ENCODE data around the gene MYOM3.
A peak's percentile ranks its signal among the peaks of the same experiment; 100 is the strongest.
"Not testable (repeated sequence)": the region's sequence is repeated elsewhere in the genome, so short reads cannot be mapped to it uniquely, and the experiment has no call there.

Gene MYOM3

GRCh38 chr1:24051206-24051945 is 60.6 kb downstream of the MYOM3 start:
- no peak overlapping the region for H3K27ac ChIP-seq
- H3K4me3 ChIP-seq, result no peak overlapping the region
- DNase-seq (ENCODE audit: low spot score), result no peak
- TF ChIP-seq CTCF (IDR thresholded peaks at IDR 0.05), result no peak

- Histone ChIP-seq H3K4me3 (no peak overlapping the region), H3K27ac (no peak overlapping the region)
- no peak for DNase-seq (ENCODE audit: low spot score)
- TF ChIP-seq CTCF (IDR thresholded peaks at IDR 0.05), result no peak
Observed at GRCh38 chr1:24049733-24050132, 62.2 kb downstream of the MYOM3 start.

- not testable (repeated sequence) for DNase-seq (ENCODE audit: low spot score); H3K27ac ChIP-seq; H3K4me3 ChIP-seq
Observed at GRCh38 chr1:24048894-24049293, 63.0 kb downstream of the MYOM3 start.

- Histone ChIP-seq H3K4me3 (no peak overlapping the region), H3K27ac (no peak overlapping the region)
- DNase-seq (ENCODE audit: low spot score), result no peak
- TF ChIP-seq CTCF (IDR thresholded peaks at IDR 0.05), result no peak
Observed at GRCh38 chr1:24048205-24048869, 63.6 kb downstream of the MYOM3 start.

GRCh38 chr1:24047110-24047477 is 64.8 kb downstream of the MYOM3 start:
- TF ChIP-seq CTCF (IDR thresholded peaks at IDR 0.05), result no peak
- peak overlapping the region; percentile 28 to 85 for H3K27ac ChIP-seq
- no peak overlapping the region for H3K4me3 ChIP-seq
- peak; percentile 92 for DNase-seq (ENCODE audit: low spot score)

GRCh38 chr1:24045771-24046170 is 66.2 kb downstream of the MYOM3 start:
- no peak for DNase-seq (ENCODE audit: low spot score)
- no peak for TF ChIP-seq CTCF (IDR thresholded peaks at IDR 0.05)
- no peak overlapping the region for H3K4me3 ChIP-seq
- H3K27ac ChIP-seq, result peak overlapping the region; percentile 27 to 85

GRCh38 chr1:24044672-24045071 is 67.3 kb downstream of the MYOM3 start:
- not testable (repeated sequence) for DNase-seq (ENCODE audit: low spot score); H3K4me3 ChIP-seq; H3K27ac ChIP-seq

GRCh38 chr1:24043345-24044032 is 68.4 kb downstream of the MYOM3 start:
- no peak for TF ChIP-seq CTCF (IDR thresholded peaks at IDR 0.05)

More at GRCh38 chr1:24043345-24044032, 68.4 kb downstream of the MYOM3 start:
- no peak overlapping the region for H3K27ac ChIP-seq
- no peak for DNase-seq (ENCODE audit: low spot score)
- H3K4me3 ChIP-seq, result no peak overlapping the region
